OCI-LY3 (cell line): Measurements from ENCODE around the gene CPED1.

Source experiments
- H2AFZ ChIP-seq: fragments of 200-600, 300-600 bp; shearing (Covaris generic); 2 replicates; pipeline ENCODE4 v1.6.0; 2014; ENCODE audit warnings: antibody characterized with exemption, low read depth, low read length
- H3K27ac ChIP-seq: fragments of 200-600, 300-600 bp; sonication (generic); 2 replicates; pipeline ENCODE4 v1.5.1; 2014; ENCODE audit warnings: mild to moderate bottlenecking, low read length, moderate library complexity, mixed read lengths
- H3K27me3 ChIP-seq: fragments of 200-600, 300-600 bp; sonication (generic); 2 replicates; pipeline ENCODE4 v1.6.1; 2014; ENCODE audit warnings: low read depth, low read length, mixed read lengths
- H3K36me3 ChIP-seq: fragments of 200-600, 300-600 bp; sonication (generic); replicated peaks from 2 replicates; pipeline ENCODE3; 2014; ENCODE audit warnings: low read depth, low read length, mixed read lengths
- H3K4me1 ChIP-seq: fragments of 300-600, 200-600 bp; sonication (generic); 2 replicates; pipeline ENCODE4 v1.6.1; 2014; ENCODE audit warnings: low read length, mixed read lengths
- H3K4me2 ChIP-seq: fragments of 200-600, 300-600 bp; sonication (generic); 2 replicates; pipeline ENCODE4 v1.6.1; 2014; ENCODE audit warnings: low read length, mixed read lengths
- H3K4me3 ChIP-seq: fragments of 300-600, 200-600 bp; sonication (generic); 2 replicates; pipeline ENCODE4 v1.5.1; 2014; ENCODE audit warnings: antibody characterized with exemption, mild to moderate bottlenecking, low read length, moderate library complexity
- H3K79me2 ChIP-seq: fragments of 300-600, 200-600 bp; shearing (Covaris generic); 2 replicates; pipeline ENCODE4 v1.6.1; 2014; ENCODE audit warnings: mild to moderate bottlenecking, low read length, mixed read lengths
- H3K9ac ChIP-seq: fragments of 300-600, 200-600 bp; shearing (Covaris generic); 2 replicates; pipeline ENCODE4 v1.6.0; 2014; ENCODE audit warnings: mild to moderate bottlenecking, low read length, moderate library complexity
- H3K9me3 ChIP-seq: fragments of 200-600, 300-600 bp; shearing (Covaris generic); 2 replicates; pipeline ENCODE4 v1.6.1; 2014; ENCODE audit warnings: low read length, mixed read lengths; ENCODE audit not compliant: insufficient read depth
- H4K20me1 ChIP-seq: fragments of 200-600, 300-600 bp; sonication (generic); 2 replicates; pipeline ENCODE4 v1.6.1; 2016; ENCODE audit warnings: low read length, mixed read lengths; ENCODE audit not compliant: insufficient read depth
- EZH2phosphoT487 ChIP-seq: fragments of 200-600 bp; shearing (Covaris generic); IDR thresholded peaks from 2 replicates; pipeline ENCODE4 v1.6.1; 2018; ENCODE audit warnings: antibody characterized with exemption, mixed run types, low read depth
- TF ChIP-seq, protein P1 (sequence below): fragments of 200-600, 300-600 bp; sonication (generic); IDR thresholded peaks from 2 replicates; pipeline ENCODE4 v1.5.1; 2014; ENCODE audit warnings: antibody characterized with exemption, low read length, low read depth

Gene CPED1

DNA sequence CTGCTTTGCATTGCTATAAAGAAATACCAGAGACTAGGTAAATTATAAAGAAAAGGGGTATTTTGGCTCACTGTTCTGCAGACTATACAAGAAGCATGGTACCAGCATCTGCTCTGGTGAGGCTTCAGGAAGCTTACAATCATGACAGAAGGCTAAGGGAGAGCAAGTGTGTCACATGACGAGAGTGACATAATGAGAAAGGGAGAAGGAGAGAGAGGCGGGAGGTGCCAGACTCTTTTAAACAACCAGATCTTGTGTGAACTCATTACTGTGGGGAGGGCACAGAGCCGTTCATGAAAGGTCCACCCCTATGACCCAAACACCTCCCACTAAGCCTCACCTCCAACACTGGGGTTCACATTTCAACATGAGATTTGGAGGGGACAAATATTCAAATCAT is 281.3 kb downstream of the CPED1 start:
- H3K79me2 ChIP-seq = no peaks in the 10 kb centered on the region
- no peaks in the 10 kb centered on the region for H4K20me1 ChIP-seq
- H3K27ac ChIP-seq = no peak overlapping the region
- no peak overlapping the region for H2AFZ ChIP-seq
- no peak overlapping the region for H3K4me3 ChIP-seq
- TF ChIP-seq, protein P1, sequence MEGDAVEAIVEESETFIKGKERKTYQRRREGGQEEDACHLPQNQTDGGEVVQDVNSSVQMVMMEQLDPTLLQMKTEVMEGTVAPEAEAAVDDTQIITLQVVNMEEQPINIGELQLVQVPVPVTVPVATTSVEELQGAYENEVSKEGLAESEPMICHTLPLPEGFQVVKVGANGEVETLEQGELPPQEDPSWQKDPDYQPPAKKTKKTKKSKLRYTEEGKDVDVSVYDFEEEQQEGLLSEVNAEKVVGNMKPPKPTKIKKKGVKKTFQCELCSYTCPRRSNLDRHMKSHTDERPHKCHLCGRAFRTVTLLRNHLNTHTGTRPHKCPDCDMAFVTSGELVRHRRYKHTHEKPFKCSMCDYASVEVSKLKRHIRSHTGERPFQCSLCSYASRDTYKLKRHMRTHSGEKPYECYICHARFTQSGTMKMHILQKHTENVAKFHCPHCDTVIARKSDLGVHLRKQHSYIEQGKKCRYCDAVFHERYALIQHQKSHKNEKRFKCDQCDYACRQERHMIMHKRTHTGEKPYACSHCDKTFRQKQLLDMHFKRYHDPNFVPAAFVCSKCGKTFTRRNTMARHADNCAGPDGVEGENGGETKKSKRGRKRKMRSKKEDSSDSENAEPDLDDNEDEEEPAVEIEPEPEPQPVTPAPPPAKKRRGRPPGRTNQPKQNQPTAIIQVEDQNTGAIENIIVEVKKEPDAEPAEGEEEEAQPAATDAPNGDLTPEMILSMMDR = no peak
- TF ChIP-seq EZH2phosphoT487 = no peak
- no peaks in the 10 kb centered on the region for H3K9me3 ChIP-seq
- no peak overlapping the region for H3K4me2 ChIP-seq
- peaks cover 7% of the 10 kb centered on the region; the same call in 1 of the 2 replicates for H3K27me3 ChIP-seq
- peaks cover 23% of the 10 kb centered on the region for H3K4me1 ChIP-seq
- no peak overlapping the region for H3K9ac ChIP-seq
- no peaks in the 10 kb centered on the region for H3K36me3 ChIP-seq

DNA sequence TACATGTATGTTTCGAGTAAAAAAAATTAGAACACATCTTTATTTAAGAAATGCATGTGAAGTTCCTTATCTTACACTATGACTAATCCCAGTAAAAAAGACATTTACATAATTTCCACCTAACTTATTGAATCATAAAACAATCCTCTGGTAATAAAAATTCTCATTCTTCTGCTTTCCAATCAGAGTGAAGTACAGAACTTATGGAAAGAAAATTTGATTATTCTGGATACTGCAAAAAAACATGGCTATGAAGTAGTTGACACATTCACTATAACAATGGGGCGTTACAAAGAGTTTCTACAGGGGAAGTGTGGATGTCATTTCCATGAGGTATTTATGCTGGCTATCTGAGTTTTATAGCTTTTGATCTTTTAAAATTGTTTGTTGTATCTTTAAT is 282.6 kb downstream of the CPED1 start:
- Histone ChIP-seq H3K27ac (no peak overlapping the region), H3K9ac (no peak overlapping the region), H3K9me3 (no peaks in the 10 kb centered on the region), H3K79me2 (no peaks in the 10 kb centered on the region), H2AFZ (no peak overlapping the region), H3K4me3 (no peak overlapping the region), H3K4me1 (peaks cover 23% of the 10 kb centered on the region), H3K4me2 (no peak overlapping the region), H3K27me3 (peaks cover 15% of the 10 kb centered on the region), H4K20me1 (no peaks in the 10 kb centered on the region), H3K36me3 (no peaks in the 10 kb centered on the region)
- TF ChIP-seq, protein P1 = no peak
- TF ChIP-seq EZH2phosphoT487 = no peak

DNA sequence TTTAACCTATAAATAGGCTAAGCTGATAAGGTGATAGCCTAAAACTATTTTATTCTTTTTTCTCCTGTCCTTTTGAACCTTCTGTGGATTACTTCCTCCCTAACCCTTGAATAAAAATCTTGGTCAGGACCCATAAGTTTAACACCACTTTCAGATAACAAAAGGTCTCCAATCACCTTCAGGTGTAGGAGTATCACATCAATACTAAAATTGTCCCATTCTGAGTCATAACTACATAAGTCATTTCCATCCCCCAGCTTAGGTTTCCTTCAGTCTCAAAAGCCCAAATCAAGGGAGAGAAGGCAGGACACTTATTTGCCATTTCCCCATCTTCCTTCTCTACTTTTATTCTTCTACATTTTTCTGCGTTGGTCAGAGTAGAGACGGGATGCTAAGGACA is 283.4 kb downstream of the CPED1 start:
- Histone ChIP-seq H3K9me3 (no peaks in the 10 kb centered on the region), H3K4me1 (peaks cover 29% of the 10 kb centered on the region), H2AFZ (no peak overlapping the region), H3K27me3 (peaks cover 23% of the 10 kb centered on the region), H3K4me2 (no peak overlapping the region), H4K20me1 (no peaks in the 10 kb centered on the region), H3K36me3 (no peaks in the 10 kb centered on the region), H3K9ac (no peak overlapping the region), H3K79me2 (no peaks in the 10 kb centered on the region), H3K4me3 (no peak overlapping the region), H3K27ac (no peak overlapping the region)
- no peak for TF ChIP-seq EZH2phosphoT487
- TF ChIP-seq, protein P1 = no peak

DNA sequence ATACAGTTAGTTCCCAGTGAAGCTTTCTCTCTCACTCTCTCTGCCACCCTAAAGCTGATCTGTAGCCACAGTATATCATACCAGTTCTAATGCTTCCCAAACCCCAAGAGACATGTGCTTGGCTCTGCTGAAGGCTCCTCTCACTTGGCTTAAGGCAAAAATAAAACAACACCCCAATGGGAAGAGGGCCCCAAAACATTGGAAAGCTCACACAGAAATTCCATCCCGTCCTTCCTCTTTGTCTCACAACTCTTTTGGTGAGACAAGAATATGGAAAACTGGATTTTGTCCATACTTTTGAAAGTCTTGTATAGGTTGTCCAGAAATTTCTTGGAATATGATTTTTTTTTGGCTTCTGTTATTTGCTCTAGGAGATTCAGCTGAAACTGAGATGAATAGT is 284.2 kb downstream of the CPED1 start:
- H3K4me1 ChIP-seq = peaks cover 36% of the 10 kb centered on the region
- peaks cover 31% of the 10 kb centered on the region for H3K27me3 ChIP-seq
- H3K4me2 ChIP-seq = no peak overlapping the region
- H3K36me3 ChIP-seq = no peaks in the 10 kb centered on the region
- no peak overlapping the region for H2AFZ ChIP-seq
- H3K9me3 ChIP-seq = no peaks in the 10 kb centered on the region
- no peak overlapping the region for H3K4me3 ChIP-seq
- no peak overlapping the region for H3K9ac ChIP-seq
- no peaks in the 10 kb centered on the region for H3K79me2 ChIP-seq
- TF ChIP-seq, protein P1 = no peak
- no peak for TF ChIP-seq EZH2phosphoT487
- H3K27ac ChIP-seq = no peak overlapping the region
- H4K20me1 ChIP-seq = no peaks in the 10 kb centered on the region
